K562 (cell line): ENCODE results near the gene ST14. TPM values are rescaled to one million over a fixed set of nuclear protein-coding genes. Genes with fewer than 3 reads are reported as not detected.
A peak's percentile ranks its signal among the peaks of the same experiment; 100 is the strongest.

Source experiments
- ATAC-seq: fragments of 200-7000 bp; cut with Tn5 transposase; 3 replicates; pipeline ENCODE4 v1.9.1; 2020; ENCODE audit warnings: moderate library complexity
- BruUV-seq: library from RNA; stranded (reverse); fragments of 400-500 nt; replicated peaks from 2 replicates; lab custom pipeline; 2021; lab: Mats Ljungman, UMichigan
- CTCF ChIA-PET: fragments of 300-600 bp; formaldehyde crosslinking; extraction: SDS; loops from one replicate; lab custom pipeline; 2021; ENCODE audit warnings: low intra/inter-chr PET ratio; lab: Yijun Ruan, JAX
- POLR2A ChIA-PET: fragments of 300-600, 350-650 bp; sonication (Branson Sonifier 250); formaldehyde crosslinking; extraction: SDS; loops from one replicate; lab custom pipeline; 2021; ENCODE audit warnings: antibody characterized with exemption, inconsistent platforms; lab: Yijun Ruan, JAX
- DNase-seq, 4 experiments: peaks; one replicate each; pipeline versions ENCODE4 v3.0.0 to v3.0.0-alpha.2; 2011 to 2018; ENCODE audit warnings: low spot score in 3 of 4, mixed read lengths in 3 of 4; ENCODE audit errors: extremely low read depth in 1 of 4
- FAIRE-seq: peaks from 2 replicates; lab custom pipeline; 2011; peaks lifted over from hg19 to GRCh38; lab: Jason Lieb, UNC
- H2AFZ ChIP-seq: 2 replicates; pipeline ENCODE4 v1.6.0; 2011; ENCODE audit warnings: low read depth, low read length, control low read depth, inconsistent platforms
- H3K27ac ChIP-seq: fragments of 200-600 bp; 3 replicates; pipeline ENCODE4 v1.8.0; 2011; ENCODE audit warnings: low read depth, mild to moderate bottlenecking, control low read depth, inconsistent platforms, low read length, moderate library complexity, mixed read lengths; ENCODE audit errors: extremely low read depth
- H3K27me3 ChIP-seq, 2 experiments: fragments of 300-600 bp in 1 of 2; 2 replicates in 1 of 2; 3 replicates in 1 of 2; pipeline versions ENCODE4 v1.6.0 to v1.8.0; 2011; ENCODE audit warnings: inconsistent platforms in 2 of 2, low read length in 2 of 2, mild to moderate bottlenecking in 1 of 2, mixed read lengths in 1 of 2, moderate library complexity in 1 of 2; ENCODE audit not compliant: control insufficient read depth in 2 of 2, insufficient read depth in 2 of 2
- H3K36me3 ChIP-seq: fragments of 300-600 bp; 3 replicates; pipeline ENCODE4 v1.8.0; 2011; ENCODE audit warnings: mild to moderate bottlenecking, low read length, inconsistent platforms; ENCODE audit not compliant: control insufficient read depth, insufficient read depth
- H3K4me1 ChIP-seq, 2 experiments: fragments of 200-600 bp in 1 of 2; replicated peaks in 1 of 2; 2 replicates in 1 of 2; 3 replicates in 1 of 2; pipeline versions ENCODE4 v1.5.1 to v1.8.0; 2011; ENCODE audit warnings: inconsistent platforms in 2 of 2, low read length in 2 of 2, mild to moderate bottlenecking in 1 of 2, mixed read lengths in 1 of 2, moderate library complexity in 1 of 2; ENCODE audit not compliant: control insufficient read depth in 2 of 2, insufficient read depth in 2 of 2
- H3K4me2 ChIP-seq: 2 replicates; pipeline ENCODE4 v1.6.1; 2011; ENCODE audit warnings: low read length, control low read depth, inconsistent platforms, mixed read lengths; ENCODE audit not compliant: insufficient read depth
- H3K4me3 ChIP-seq: fragments of 200-600 bp; sonication (generic), shearing (Covaris generic); 2 replicates; pipeline ENCODE4 v1.5.1; 2016; ENCODE audit warnings: control low read depth, inconsistent platforms
- H3K79me2 ChIP-seq: fragments of 200-600 bp; 3 replicates; pipeline ENCODE4 v1.8.0; 2011; ENCODE audit warnings: low read length, inconsistent platforms; ENCODE audit not compliant: control insufficient read depth, insufficient read depth
- H3K9ac ChIP-seq, 2 experiments: 2 replicates each; pipeline versions ENCODE4 v1.6.0 to v1.6.1; 2011; ENCODE audit warnings: low read depth in 2 of 2, low read length in 2 of 2, control low read depth in 1 of 2, inconsistent platforms in 1 of 2, mild to moderate bottlenecking in 1 of 2, mixed read lengths in 1 of 2; ENCODE audit not compliant: insufficient read depth in 1 of 2
- H3K9me1 ChIP-seq: one replicate; pipeline ENCODE4 v1.6.0; 2011; ENCODE audit warnings: inconsistent platforms, mild to moderate bottlenecking, low read length, moderate library complexity; ENCODE audit not compliant: control insufficient read depth, insufficient read depth
- H3K9me3 ChIP-seq: replicated peaks from 2 replicates; pipeline ENCODE4 v1.5.1; 2011; ENCODE audit warnings: low read depth, low read length, inconsistent platforms; ENCODE audit not compliant: control insufficient read depth, insufficient read depth
- H4K20me1 ChIP-seq: replicated peaks from 2 replicates; pipeline ENCODE4 v1.6.1; 2011; ENCODE audit warnings: low read length, inconsistent platforms, mixed read lengths; ENCODE audit not compliant: control insufficient read depth, insufficient read depth
- CAMTA2 ChIP-seq: fragments of 250-450 bp; sonication (Bioruptor Pico); conservative IDR thresholded peaks from 2 replicates; pipeline ENCODE4 v1.5.1; 2022
- CEBPG ChIP-seq, 3 experiments: fragments of 200-800 bp in 1 of 3; sonication (Bioruptor generic) in 1 of 3; sonication (generic) in 1 of 3; formaldehyde crosslinking in 1 of 3; IDR thresholded peaks in 2 of 3; conservative IDR thresholded peaks in 1 of 3; 2 replicates each; pipeline versions ENCODE4 v1.6.1 to v1.8.0; 2016 to 2022; ENCODE audit warnings: missing compliant biosample characterization in 2 of 3, missing genetic modification characterization in 2 of 3, mild to moderate bottlenecking in 1 of 3, missing genetic modification reagents in 1 of 3
- COPS2 ChIP-seq: fragments of 450-650 bp; conservative IDR thresholded peaks from 2 replicates; pipeline ENCODE4 v1.6.1; 2016; ENCODE audit warnings: mild to moderate bottlenecking, moderate library complexity
- CTBP1 ChIP-seq: fragments of 450-650 bp; IDR thresholded peaks from 2 replicates; pipeline ENCODE4 v1.6.1; 2016; ENCODE audit warnings: borderline replicate concordance
- NCOR1 ChIP-seq: fragments of 450-650 bp; IDR thresholded peaks from 2 replicates; pipeline ENCODE4 v1.6.1; 2016; ENCODE audit warnings: mild to moderate bottlenecking, moderate library complexity
- NR4A1 ChIP-seq, 2 experiments: fragments of 250-450 bp in 1 of 2; fragments of 450-650 bp in 1 of 2; sonication (Bioruptor Pico) in 1 of 2; IDR thresholded peaks; 2 replicates each; pipeline versions ENCODE4 v1.4.0 to v1.6.1; 2016 to 2020; ENCODE audit warnings: mild to moderate bottlenecking in 2 of 2, missing compliant biosample characterization in 1 of 2, missing genetic modification characterization in 1 of 2, moderate library complexity in 1 of 2
- RFX5 ChIP-seq: IDR thresholded peaks from 2 replicates; pipeline ENCODE4 v1.6.1; 2011; ENCODE audit warnings: low read depth, mild to moderate bottlenecking, improper control_type of control experiment, low read length
- WGBS: fragments of 100-300 bp; shearing (Covaris generic); methylation state at CpG from one replicate; pipeline ENCODE4 v1.1.6; 2016; ENCODE audit warnings: low coverage, mixed read lengths; ENCODE audit not compliant: insufficient coverage; ENCODE audit errors: missing lambda C conversion rate; 5-methylcytosine and 5-hydroxymethylcytosine counted together
- in situ Hi-C: fragments of 300-500 bp; cut with MboI; formaldehyde crosslinking; loops from 4 replicates; pipeline ENCODE4 v1.15.0; 2018; ENCODE audit warnings: inconsistent platforms, mixed read lengths
- intact Hi-C: fragments of 100-400 bp; cut with micrococcal nuclease; formaldehyde crosslinking; loops from 2 replicates; pipeline ENCODE4 v1.14.2; 2022
- polyA plus RNA-seq, 8 experiments: library from polyadenylated mRNA; depleted of rRNA in 4 of 8; stranded (reverse) in 5 of 8; unstranded in 3 of 8; fragments of >200 nt; fragmentation: Nextera tagmentation in 2 of 8; fragmentation: Illumina TruSeq in 1 of 8; extraction: Ambion mirVana in 2 of 8; extraction: Trizol in 1 of 8; gene quantifications; 2 replicates each; pipeline versions ENCODE4 v1.2.1 to v1.2.3, GENCODE V29; 2011 to 2014; ENCODE audit warnings: inconsistent platforms in 1 of 8, missing spikeins in 1 of 8
- total RNA-seq, 7 experiments: library from RNA; depleted of rRNA in 6 of 7; stranded (reverse); fragments of >200 nt in 6 of 7; fragmentation: Illumina TruSeq in 2 of 7; extraction: Trizol in 2 of 7; gene quantifications; 2 replicates each; pipeline versions ENCODE4 v1.2.1 to v1.2.3, GENCODE V29; 2011 to 2021; ENCODE audit warnings: low replicate concordance in 1 of 7
- TF ChIP-seq, protein P1 (sequence below): sonication (generic); formaldehyde crosslinking; IDR thresholded peaks from 2 replicates; pipeline ENCODE4 v1.9.0; 2022; ENCODE audit warnings: mild to moderate bottlenecking, missing genetic modification reagents

ST14 gene
- total and polyA plus RNA-seq, 9 of the 15 experiments (the other 6 are each of a cell fraction or from before 2014, with no cell fraction given), result 0.08 to 0.20 TPM; not detected in 7

DNA sequence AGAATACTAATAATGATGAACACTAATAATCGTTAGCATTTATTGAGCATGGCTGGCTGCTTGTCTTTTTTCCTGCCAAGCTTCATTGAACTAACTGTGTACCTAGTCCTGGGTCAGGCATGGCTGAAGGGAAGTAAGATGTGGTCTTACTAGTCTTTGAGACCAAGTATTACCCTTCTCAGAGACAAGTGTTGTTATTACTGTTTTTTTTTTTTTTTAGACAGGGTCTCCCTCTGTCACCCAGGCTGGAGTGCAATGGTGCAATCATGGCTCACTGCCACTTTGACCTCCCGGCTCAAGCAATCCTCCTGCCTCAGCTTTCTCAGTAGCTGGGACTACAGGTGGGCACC, 4.6 kb downstream of the ST14 start:
- H2AFZ ChIP-seq, result peak overlapping the region; percentile 88
- H4K20me1 ChIP-seq, result 0 out of 2 replicates have a peak, but pooled peaks cover 3% of the 10 kb centered on the region
- H3K9ac ChIP-seq, result no peak overlapping the region
- ATAC-seq (no peak), DNase-seq (no peak), FAIRE-seq (no peak)
- H3K9me1 ChIP-seq, result no peaks in the 10 kb centered on the region
- intact Hi-C loops (no loop called here), in situ Hi-C loops (no loop called here)
- H3K27me3 ChIP-seq, result peaks cover 41 to 66% of the 10 kb centered on the region in 2 experiments
- ChIA-PET CTCF (interaction anchor here (0.6 kb wide), 1 partner anchor 629 kb away, joined by 4 read pairs; no protein-coding TSS in a partner anchor), POLR2A (interaction anchor here (1.2 to 1.3 kb wide), 2 partner anchors 62 to 283 kb away, joined by 3 to 5 read pairs; no protein-coding TSS in a partner anchor)
- H3K36me3 ChIP-seq, result no peaks in the 10 kb centered on the region
- WGBS, result 18% methylated on average over 2 of the region's 2 CpGs
- TF ChIP-seq CEBPG (CRISPR knock-in tag; IDR thresholded peaks at IDR 0.05), result no peak
- peak in 1 of 2 experiments; percentile 2; a peak in 1 of 4 replicates for TF ChIP-seq CEBPG (tag; conservative IDR thresholded peaks at IDR 0.05 in 1 of 2, IDR thresholded peaks at IDR 0.05 in 1 of 2)
- no peak for TF ChIP-seq COPS2
- no peak for TF ChIP-seq CTBP1
- TF ChIP-seq NR4A1 (CRISPR knock-in tag; IDR thresholded peaks at IDR 0.05), result no peak
- TF ChIP-seq NR4A1 (tag; IDR thresholded peaks at IDR 0.05), result no peak
- TF ChIP-seq NCOR1, result no peak
- TF ChIP-seq, protein P1, sequence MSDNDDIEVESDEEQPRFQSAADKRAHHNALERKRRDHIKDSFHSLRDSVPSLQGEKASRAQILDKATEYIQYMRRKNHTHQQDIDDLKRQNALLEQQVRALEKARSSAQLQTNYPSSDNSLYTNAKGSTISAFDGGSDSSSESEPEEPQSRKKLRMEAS (CRISPR knock-in tag), result no peak
- TF ChIP-seq CAMTA2, result no peak
- TF ChIP-seq RFX5, result no peak
- peaks cover 9 to 10% of the 10 kb centered on the region in 2 experiments; a peak in 2 of 5 replicates for H3K4me1 ChIP-seq
- no peak overlapping the region for H3K4me3 ChIP-seq
- H3K4me2 ChIP-seq, result peak overlapping the region; percentile 85
- H3K9me3 ChIP-seq, result no peaks in the 10 kb centered on the region
- no peaks in the 10 kb centered on the region for H3K79me2 ChIP-seq
- no TSS peak for BruUV-seq
- no peak overlapping the region for H3K27ac ChIP-seq
